ENCODE measurements around the gene EPB41L2. TPM values are rescaled to one million over a fixed set of nuclear protein-coding genes. Genes with fewer than 3 reads are reported as not detected.

The EPB41L2 gene
- total RNA-seq, 1 experiment from 2014 or later = 199 TPM

- Histone ChIP-seq H3K4me3 (ENCODE audit: low read depth in 2 of 2, low read length in 2 of 2) (no peak overlapping the region), H3K36me3 (ENCODE audit: control insufficient read depth, insufficient read depth, low read length) (no peaks in the 10 kb centered on the region), H3K27me3 (ENCODE audit: control insufficient read depth, insufficient read depth, low read length) (no peaks in the 10 kb centered on the region), H3K4me1 (ENCODE audit: control insufficient read depth, insufficient read depth, low read length) (peaks cover 37% of the 10 kb centered on the region), H3K27ac (ENCODE audit: low read length) (0 out of 2 replicates have a peak overlapping the region, but pooled peaks have one; percentile 9), H3K9me3 (ENCODE audit: control insufficient read depth, insufficient read depth, low read depth, low read length) (no peaks in the 10 kb centered on the region)
- intact Hi-C loops (cut with micrococcal nuclease; ENCODE audit: unreplicated experiment) = no loop called here
- no peak for ATAC-seq
- in situ Hi-C loops (cut with HindIII; ENCODE audit: low pct_unique_long_range_greater_than_20kb, low sequenced_read_pairs) = no loop called here
- DNase-seq (ENCODE audit: low read depth, low spot score) = no peak
- ChIA-PET POLR2A (interaction anchor here (0.7 kb wide), 1 partner anchor 34 kb away, joined by 11 read pairs; no protein-coding TSS in a partner anchor), CTCF (interaction anchor here (0.7 kb wide), 1 partner anchor 11 kb away, joined by 3 read pairs; no protein-coding TSS in a partner anchor)
- BruUV-seq (replicated peaks) = no TSS peak
- TF ChIP-seq REST (IDR thresholded peaks at IDR 0.05; ENCODE audit: insufficient read depth in 1 of 2, low read depth in 2 of 2, low read length in 1 of 2) (no peak), CTCF (IDR thresholded peaks at IDR 0.05) (no peak), TCF7L2 (IDR thresholded peaks at IDR 0.05; ENCODE audit: low read depth, low read length) (no peak), POLR2AphosphoS5 (IDR thresholded peaks at IDR 0.05; ENCODE audit: low read depth, low read length) (no peak), SIN3A (IDR thresholded peaks at IDR 0.05; ENCODE audit: borderline replicate concordance, insufficient read depth, low read depth, low read length) (no peak)
Observed at GRCh38 chr6:130971504-130971903, 91.5 kb downstream of the EPB41L2 start.

- DNase-seq (ENCODE audit: low read depth, low spot score) (no peak), ATAC-seq (no peak)
- Histone ChIP-seq H3K27ac (ENCODE audit: low read length) (0 out of 2 replicates have a peak overlapping the region, but pooled peaks have one; percentile 9), H3K36me3 (ENCODE audit: control insufficient read depth, insufficient read depth, low read length) (no peaks in the 10 kb centered on the region), H3K4me1 (ENCODE audit: control insufficient read depth, insufficient read depth, low read length) (peaks cover 41% of the 10 kb centered on the region), H3K9me3 (ENCODE audit: control insufficient read depth, insufficient read depth, low read depth, low read length) (no peaks in the 10 kb centered on the region), H3K4me3 (ENCODE audit: low read depth in 2 of 2, low read length in 2 of 2) (no peak overlapping the region), H3K27me3 (ENCODE audit: control insufficient read depth, insufficient read depth, low read length) (no peaks in the 10 kb centered on the region)
- in situ Hi-C loops (cut with HindIII; ENCODE audit: low pct_unique_long_range_greater_than_20kb, low sequenced_read_pairs) = no loop called here
- BruUV-seq (replicated peaks) = no TSS peak
- CTCF ChIA-PET = no interaction called here
- POLR2A ChIA-PET = interaction anchor here (0.6 kb wide), 1 partner anchor 9 kb away, joined by 25 read pairs; no protein-coding TSS in a partner anchor
- TF ChIP-seq CTCF (IDR thresholded peaks at IDR 0.05) = no peak
- TF ChIP-seq POLR2AphosphoS5 (IDR thresholded peaks at IDR 0.05; ENCODE audit: low read depth, low read length) = no peak
- TF ChIP-seq SIN3A (IDR thresholded peaks at IDR 0.05; ENCODE audit: borderline replicate concordance, insufficient read depth, low read depth, low read length) = no peak
- TF ChIP-seq REST (IDR thresholded peaks at IDR 0.05; ENCODE audit: insufficient read depth in 1 of 2, low read depth in 2 of 2, low read length in 1 of 2) = no peak
- TF ChIP-seq TCF7L2 (IDR thresholded peaks at IDR 0.05; ENCODE audit: low read depth, low read length) = no peak
- intact Hi-C loops (cut with micrococcal nuclease; ENCODE audit: unreplicated experiment) = no loop called here
Observed at GRCh38 chr6:130970839-130971410, 92.1 kb downstream of the EPB41L2 start.
